ENCODE results near the gene ACVRL1.

DNA sequence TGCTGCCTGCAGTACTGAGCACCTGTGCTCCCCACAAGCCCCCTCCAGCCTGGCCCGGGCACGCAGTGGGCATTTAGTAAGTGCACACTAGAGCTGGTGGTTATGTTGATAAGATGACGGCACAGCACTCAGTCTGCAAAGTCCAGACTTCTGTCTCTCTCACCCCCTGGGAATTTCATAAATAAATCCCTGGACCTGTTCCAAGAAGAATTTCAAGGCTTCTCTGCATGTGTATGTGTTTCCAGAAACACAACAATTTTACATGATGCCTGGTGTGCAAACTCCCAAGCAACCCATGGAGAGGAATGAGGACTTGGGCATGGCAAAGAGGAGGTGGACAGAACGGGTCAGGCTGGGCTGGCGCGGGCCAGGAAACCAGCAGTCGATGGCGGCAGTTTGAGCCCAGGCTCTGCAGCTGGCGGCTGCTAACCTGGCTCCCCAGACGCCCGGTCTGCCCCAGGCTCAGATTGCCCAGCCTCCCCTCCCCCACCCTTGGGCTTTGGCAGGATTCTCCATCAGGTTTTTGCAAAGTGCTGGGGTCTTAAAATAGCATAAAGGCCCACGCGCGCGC is 33.8 kb downstream of the ACVRL1 start:
- TF ChIP-seq GATA2 (IDR thresholded peaks at IDR 0.05; ENCODE audit: low read depth, low read length) = peak; percentile 34; the same call in 1 of the 2 replicates
- no peak for TF ChIP-seq GATA3 (IDR thresholded peaks at IDR 0.05; ENCODE audit: low read depth, low read length)

Measured in SH-SY5Y (cell line).